HepG2 (cell line): ENCODE data around the gene RAP1GAP2. TPM values are rescaled to one million over a fixed set of nuclear protein-coding genes. Genes with fewer than 3 reads are reported as not detected.

ENCODE experiments used
- ATAC-seq: fragments of 200-7000 bp; cut with Tn5 transposase; 3 replicates; pipeline ENCODE4 v1.9.1; 2020; ENCODE audit warnings: mild to moderate bottlenecking, moderate library complexity
- BruUV-seq: library from RNA; stranded (reverse); fragments of 400-500 nt; replicated peaks from 2 replicates; lab custom pipeline; 2021; lab: Mats Ljungman, UMichigan
- CTCF ChIA-PET: fragments of 300-600 bp; formaldehyde crosslinking; extraction: SDS; loops from one replicate; lab custom pipeline; 2021; ENCODE audit warnings: low total read pairs, inconsistent platforms, low intra/inter-chr PET ratio; lab: Yijun Ruan, JAX
- POLR2A ChIA-PET: fragments of 350-600 bp; sonication (Branson Sonifier 250); formaldehyde crosslinking; loops from one replicate; lab custom pipeline; 2020; ENCODE audit warnings: antibody characterized with exemption, inconsistent platforms; lab: Yijun Ruan, JAX
- DNase-seq: peaks from one replicate; pipeline ENCODE4 v3.0.0-alpha.2; 2015; ENCODE audit warnings: low spot score
- FAIRE-seq: peaks from 3 replicates; lab custom pipeline; 2011; peaks lifted over from hg19 to GRCh38; lab: Jason Lieb, UNC
- H2AFZ ChIP-seq: one replicate; pipeline ENCODE4 v1.6.1; 2011; ENCODE audit warnings: low read length, inconsistent platforms
- H3K27ac ChIP-seq: fragments of 300-600 bp; 3 replicates; pipeline ENCODE4 v1.8.0; 2011; ENCODE audit warnings: mixed run types, mild to moderate bottlenecking, mixed read lengths, low read length, inconsistent platforms; ENCODE audit not compliant: insufficient read depth; ENCODE audit errors: extremely low read length
- H3K27me3 ChIP-seq, 2 experiments: fragments of 200-600 bp in 1 of 2; 2 replicates in 1 of 2; 3 replicates in 1 of 2; pipeline versions ENCODE4 v1.6.0 to v1.8.0; 2011; ENCODE audit warnings: low read length in 2 of 2, mild to moderate bottlenecking in 2 of 2, moderate library complexity in 2 of 2, inconsistent platforms in 1 of 2; ENCODE audit not compliant: insufficient read depth in 2 of 2, control insufficient read depth in 1 of 2
- H3K36me3 ChIP-seq, 2 experiments: fragments of 200-600 bp in 1 of 2; replicated peaks in 1 of 2; 2 replicates in 1 of 2; 3 replicates in 1 of 2; pipeline versions ENCODE4 v1.5.1 to v1.8.0; 2011; ENCODE audit warnings: low read length in 2 of 2, inconsistent platforms in 1 of 2; ENCODE audit not compliant: insufficient read depth in 2 of 2, control insufficient read depth in 1 of 2
- H3K4me1 ChIP-seq: 2 replicates; pipeline ENCODE4 v1.5.1; 2012; ENCODE audit warnings: low read length, inconsistent platforms; ENCODE audit not compliant: insufficient read depth
- H3K4me2 ChIP-seq: 2 replicates; pipeline ENCODE4 v1.6.0; 2011; ENCODE audit warnings: low read depth, low read length, inconsistent platforms
- H3K4me3 ChIP-seq, 3 experiments: fragments of 200-600 bp in 1 of 3; sonication (generic), shearing (Covaris generic) in 1 of 3; replicated peaks in 1 of 3; 2 replicates each; pipeline ENCODE4 v1.5.1; 2011 to 2016; ENCODE audit warnings: low read length in 3 of 3, inconsistent platforms in 2 of 3, low read depth in 2 of 3, mild to moderate bottlenecking in 2 of 3, control low read depth in 1 of 3, mixed read lengths in 1 of 3; ENCODE audit not compliant: insufficient read depth in 1 of 3
- H3K79me2 ChIP-seq: one replicate; pipeline ENCODE4 v1.6.1; 2011; ENCODE audit warnings: low read length, inconsistent platforms; ENCODE audit not compliant: insufficient read depth
- H3K9ac ChIP-seq: 2 replicates; pipeline ENCODE4 v1.6.0; 2011; ENCODE audit warnings: mild to moderate bottlenecking, low read depth, low read length, inconsistent platforms; ENCODE audit not compliant: insufficient read depth
- H3K9me3 ChIP-seq: 2 replicates; pipeline ENCODE4 v1.5.1; 2012; ENCODE audit warnings: mild to moderate bottlenecking, low read length
- H4K20me1 ChIP-seq: 2 replicates; pipeline ENCODE4 v1.6.0; 2011; ENCODE audit warnings: inconsistent platforms, mild to moderate bottlenecking, low read length, moderate library complexity; ENCODE audit not compliant: insufficient read depth
- CBX1 ChIP-seq: IDR thresholded peaks from one replicate; pipeline ENCODE4 v1.6.1; 2016; ENCODE audit warnings: antibody characterized with exemption, low read depth
- ETV5 ChIP-seq: IDR thresholded peaks from 2 replicates; pipeline ENCODE4 v1.6.1; 2018; ENCODE audit warnings: missing biosample characterization, missing genetic modification reagents, inconsistent platforms, borderline replicate concordance
- RXRB ChIP-seq: IDR thresholded peaks from 2 replicates; pipeline ENCODE4 v1.6.1; 2016; ENCODE audit warnings: borderline replicate concordance, missing genetic modification reagents, missing compliant biosample characterization
- TCF12 ChIP-seq, 2 experiments: fragments of 450-650 bp in 1 of 2; sonication (generic) in 1 of 2; formaldehyde crosslinking in 1 of 2; IDR thresholded peaks; 2 replicates each; pipeline versions ENCODE4 v1.6.1 to v1.8.0; 2017 to 2022; ENCODE audit warnings: antibody characterized with exemption in 1 of 2, mild to moderate bottlenecking in 1 of 2, missing genetic modification reagents in 1 of 2, moderate library complexity in 1 of 2
- WGBS: methylation state at CpG from one replicate; pipeline ENCODE4 v1.1.6; 2017; ENCODE audit warnings: low lambda C conversion rate; 5-methylcytosine and 5-hydroxymethylcytosine counted together
- in situ Hi-C: cut with HindIII; loops from 2 replicates; pipeline ENCODE4 v1.10.0; 2017; ENCODE audit warnings: low pct_unique_long_range_greater_than_20kb; ENCODE audit not compliant: extremely low pct_ligation_motif_present
- intact Hi-C: fragments of 100-400 bp; cut with micrococcal nuclease; formaldehyde crosslinking; loops from one replicate; pipeline ENCODE4 v1.10.0; 2022; ENCODE audit not compliant: unreplicated experiment
- polyA plus RNA-seq, 8 experiments: library from polyadenylated mRNA; depleted of rRNA in 3 of 8; stranded (reverse) in 7 of 8; unstranded in 1 of 8; fragments of >200 nt; fragmentation: Illumina TruSeq in 4 of 8; extraction: Trizol in 4 of 8; gene quantifications; 2 replicates each; pipeline versions ENCODE4 v1.2.1 to v1.2.3, GENCODE V29; 2011 to 2016; ENCODE audit warnings: low read depth in 4 of 8, missing spikeins in 1 of 8, mixed read lengths in 1 of 8; ENCODE audit not compliant: insufficient read depth in 1 of 8
- total RNA-seq, 5 experiments: library from RNA; depleted of rRNA; stranded (reverse); fragments of >200 nt; fragmentation: Illumina TruSeq; extraction: Trizol; gene quantifications; 2 replicates each; pipeline ENCODE4 v1.2.3, GENCODE V29; 2016; ENCODE audit warnings: low read depth in 1 of 5
- TF ChIP-seq, protein P1 (sequence below): sonication (generic); formaldehyde crosslinking; IDR thresholded peaks from 2 replicates; pipeline ENCODE4 v1.4.0; 2020; ENCODE audit warnings: mild to moderate bottlenecking, missing genetic modification reagents
- TF ChIP-seq, protein P2 (sequence below): sonication (generic); formaldehyde crosslinking; IDR thresholded peaks from 2 replicates; pipeline ENCODE4 v1.5.0; 2020; ENCODE audit warnings: mild to moderate bottlenecking, missing genetic modification reagents
- TF ChIP-seq, protein P3 (sequence below), 2 experiments: sonication (generic) in 1 of 2; formaldehyde crosslinking in 1 of 2; IDR thresholded peaks; 2 replicates each; pipeline versions ENCODE4 v1.6.1 to v1.9.0; 2014 to 2022; ENCODE audit warnings: antibody characterized with exemption in 1 of 2, borderline replicate concordance in 1 of 2, inconsistent platforms in 1 of 2, low read depth in 1 of 2, missing genetic modification reagents in 1 of 2

Gene RAP1GAP2
- total and polyA plus RNA-seq, 2 of the 13 experiments (the other 11 are each of a cell fraction or from before 2014, with no cell fraction given), result 10.9 to 12.0 TPM

DNA sequence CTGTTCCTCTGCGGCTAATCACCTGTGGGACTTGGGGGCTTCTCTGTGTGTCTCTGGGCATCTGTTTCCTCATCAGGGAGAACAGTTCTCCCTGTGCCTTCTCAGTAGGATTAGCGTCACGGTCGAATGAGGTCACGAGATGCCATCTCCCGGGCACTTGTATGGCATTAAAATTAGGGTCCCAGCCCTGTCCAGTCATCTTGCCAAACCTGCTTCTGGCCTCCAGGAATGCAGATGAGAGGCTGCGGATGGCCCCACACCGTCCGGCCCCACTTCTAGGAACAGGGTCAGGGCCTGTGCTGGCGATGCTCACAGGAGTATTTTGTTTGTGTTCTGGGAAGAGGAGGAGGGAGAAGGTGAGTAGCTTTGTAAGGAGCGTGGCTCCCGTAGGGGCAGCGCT is 208.7 kb downstream of the RAP1GAP2 start:
- no peaks in the 10 kb centered on the region for H3K27me3 ChIP-seq
- DNase-seq (no peak), FAIRE-seq (no peak), ATAC-seq (no peak)
- no peak overlapping the region for H3K4me2 ChIP-seq
- H3K4me3 ChIP-seq, result no peak overlapping the region
- H3K27ac ChIP-seq, result no peak overlapping the region
- no peak overlapping the region for H2AFZ ChIP-seq
- 91% methylated on average over 10 of the region's 13 CpGs for WGBS
- H3K79me2 ChIP-seq, result no peaks in the 10 kb centered on the region
- peaks cover 15 to 26% of the 10 kb centered on the region in 2 experiments for H3K36me3 ChIP-seq
- H4K20me1 ChIP-seq, result no peaks in the 10 kb centered on the region
- in situ Hi-C loops, result no loop called here
- no peak overlapping the region for H3K9ac ChIP-seq
- TF ChIP-seq, protein P1, sequence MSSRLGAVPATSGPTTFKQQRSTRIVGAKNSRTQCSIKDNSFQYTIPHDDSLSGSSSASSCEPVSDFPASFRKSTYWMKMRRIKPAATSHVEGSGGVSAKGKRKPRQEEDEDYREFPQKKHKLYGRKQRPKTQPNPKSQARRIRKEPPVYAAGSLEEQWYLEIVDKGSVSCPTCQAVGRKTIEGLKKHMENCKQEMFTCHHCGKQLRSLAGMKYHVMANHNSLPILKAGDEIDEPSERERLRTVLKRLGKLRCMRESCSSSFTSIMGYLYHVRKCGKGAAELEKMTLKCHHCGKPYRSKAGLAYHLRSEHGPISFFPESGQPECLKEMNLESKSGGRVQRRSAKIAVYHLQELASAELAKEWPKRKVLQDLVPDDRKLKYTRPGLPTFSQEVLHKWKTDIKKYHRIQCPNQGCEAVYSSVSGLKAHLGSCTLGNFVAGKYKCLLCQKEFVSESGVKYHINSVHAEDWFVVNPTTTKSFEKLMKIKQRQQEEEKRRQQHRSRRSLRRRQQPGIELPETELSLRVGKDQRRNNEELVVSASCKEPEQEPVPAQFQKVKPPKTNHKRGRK (CRISPR knock-in tag), result no peak
- TF ChIP-seq TCF12 (IDR thresholded peaks at IDR 0.05) (no peak), TCF12 (CRISPR knock-in tag; IDR thresholded peaks at IDR 0.05) (no peak)
- H3K4me1 ChIP-seq, result peaks cover 15% of the 10 kb centered on the region
- no TSS peak for BruUV-seq
- intact Hi-C loops, result no loop called here
- CTCF ChIA-PET, result no interaction called here
- POLR2A ChIA-PET, result no interaction called here
- H3K9me3 ChIP-seq, result no peaks in the 10 kb centered on the region

DNA sequence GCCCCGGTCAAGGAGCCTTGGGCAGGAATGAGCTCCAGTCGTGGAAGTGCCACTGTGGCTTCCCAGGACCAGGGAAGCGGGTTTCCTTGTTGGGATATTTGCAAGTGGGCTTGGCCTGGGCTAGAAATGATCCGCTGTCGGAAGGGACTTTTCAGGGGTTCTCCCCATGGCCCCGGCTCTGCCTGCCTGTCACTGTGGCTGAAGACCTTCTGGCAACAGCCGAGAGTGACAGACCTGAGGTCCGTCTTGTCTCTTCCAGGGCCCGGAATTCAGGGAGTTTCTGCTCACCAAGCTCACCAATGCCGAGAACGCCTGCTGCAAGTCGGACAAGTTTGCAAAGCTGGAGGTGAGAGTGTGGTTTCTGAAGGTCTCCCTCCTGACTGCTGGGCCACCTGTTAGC is 209.5 kb downstream of the RAP1GAP2 start:
- H3K4me3 ChIP-seq, result no peak overlapping the region
- H3K4me1 ChIP-seq, result peaks cover 15% of the 10 kb centered on the region
- ChIA-PET POLR2A (no interaction called here), CTCF (no interaction called here)
- 92% methylated on average over 8 of the region's 12 CpGs for WGBS
- FAIRE-seq, result no peak
- no peak overlapping the region for H3K27ac ChIP-seq
- no peak overlapping the region for H2AFZ ChIP-seq
- no peaks in the 10 kb centered on the region for H3K9me3 ChIP-seq
- H3K27me3 ChIP-seq, result no peaks in the 10 kb centered on the region
- H3K79me2 ChIP-seq, result no peaks in the 10 kb centered on the region
- BruUV-seq, result no TSS peak
- H4K20me1 ChIP-seq, result no peaks in the 10 kb centered on the region
- no peak for ATAC-seq
- intact Hi-C loops, result no loop called here
- peaks cover 13 to 29% of the 10 kb centered on the region in 2 experiments for H3K36me3 ChIP-seq
- DNase-seq, result no peak
- in situ Hi-C loops, result no loop called here
- H3K4me2 ChIP-seq, result no peak overlapping the region
- no peak overlapping the region for H3K9ac ChIP-seq
- TF ChIP-seq, protein P2, sequence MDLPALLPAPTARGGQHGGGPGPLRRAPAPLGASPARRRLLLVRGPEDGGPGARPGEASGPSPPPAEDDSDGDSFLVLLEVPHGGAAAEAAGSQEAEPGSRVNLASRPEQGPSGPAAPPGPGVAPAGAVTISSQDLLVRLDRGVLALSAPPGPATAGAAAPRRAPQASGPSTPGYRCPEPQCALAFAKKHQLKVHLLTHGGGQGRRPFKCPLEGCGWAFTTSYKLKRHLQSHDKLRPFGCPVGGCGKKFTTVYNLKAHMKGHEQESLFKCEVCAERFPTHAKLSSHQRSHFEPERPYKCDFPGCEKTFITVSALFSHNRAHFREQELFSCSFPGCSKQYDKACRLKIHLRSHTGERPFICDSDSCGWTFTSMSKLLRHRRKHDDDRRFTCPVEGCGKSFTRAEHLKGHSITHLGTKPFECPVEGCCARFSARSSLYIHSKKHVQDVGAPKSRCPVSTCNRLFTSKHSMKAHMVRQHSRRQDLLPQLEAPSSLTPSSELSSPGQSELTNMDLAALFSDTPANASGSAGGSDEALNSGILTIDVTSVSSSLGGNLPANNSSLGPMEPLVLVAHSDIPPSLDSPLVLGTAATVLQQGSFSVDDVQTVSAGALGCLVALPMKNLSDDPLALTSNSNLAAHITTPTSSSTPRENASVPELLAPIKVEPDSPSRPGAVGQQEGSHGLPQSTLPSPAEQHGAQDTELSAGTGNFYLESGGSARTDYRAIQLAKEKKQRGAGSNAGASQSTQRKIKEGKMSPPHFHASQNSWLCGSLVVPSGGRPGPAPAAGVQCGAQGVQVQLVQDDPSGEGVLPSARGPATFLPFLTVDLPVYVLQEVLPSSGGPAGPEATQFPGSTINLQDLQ, result no peak
- no peak for TF ChIP-seq CBX1
- no peak for TF ChIP-seq ETV5
- TF ChIP-seq RXRB, result no peak
- TF ChIP-seq, protein P3, sequence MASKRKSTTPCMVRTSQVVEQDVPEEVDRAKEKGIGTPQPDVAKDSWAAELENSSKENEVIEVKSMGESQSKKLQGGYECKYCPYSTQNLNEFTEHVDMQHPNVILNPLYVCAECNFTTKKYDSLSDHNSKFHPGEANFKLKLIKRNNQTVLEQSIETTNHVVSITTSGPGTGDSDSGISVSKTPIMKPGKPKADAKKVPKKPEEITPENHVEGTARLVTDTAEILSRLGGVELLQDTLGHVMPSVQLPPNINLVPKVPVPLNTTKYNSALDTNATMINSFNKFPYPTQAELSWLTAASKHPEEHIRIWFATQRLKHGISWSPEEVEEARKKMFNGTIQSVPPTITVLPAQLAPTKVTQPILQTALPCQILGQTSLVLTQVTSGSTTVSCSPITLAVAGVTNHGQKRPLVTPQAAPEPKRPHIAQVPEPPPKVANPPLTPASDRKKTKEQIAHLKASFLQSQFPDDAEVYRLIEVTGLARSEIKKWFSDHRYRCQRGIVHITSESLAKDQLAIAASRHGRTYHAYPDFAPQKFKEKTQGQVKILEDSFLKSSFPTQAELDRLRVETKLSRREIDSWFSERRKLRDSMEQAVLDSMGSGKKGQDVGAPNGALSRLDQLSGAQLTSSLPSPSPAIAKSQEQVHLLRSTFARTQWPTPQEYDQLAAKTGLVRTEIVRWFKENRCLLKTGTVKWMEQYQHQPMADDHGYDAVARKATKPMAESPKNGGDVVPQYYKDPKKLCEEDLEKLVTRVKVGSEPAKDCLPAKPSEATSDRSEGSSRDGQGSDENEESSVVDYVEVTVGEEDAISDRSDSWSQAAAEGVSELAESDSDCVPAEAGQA (IDR thresholded peaks at IDR 0.05; ENCODE audit: low read depth), result no peak
- TF ChIP-seq, protein P3 (CRISPR knock-in tag; IDR thresholded peaks at IDR 0.05; ENCODE audit: borderline replicate concordance), result no peak
